HCT116 (cell line): ENCODE data around the gene MSLN. TPM values are rescaled to one million over a fixed set of nuclear protein-coding genes. Genes with fewer than 3 reads are reported as not detected.

Experiments used
- ATAC-seq: fragments of 200-7000 bp; cut with Tn5 transposase; 2 replicates; pipeline ENCODE4 v1.9.1; 2020; ENCODE audit warnings: mild to moderate bottlenecking, moderate library complexity
- BruUV-seq: library from RNA; stranded (reverse); fragments of 400-500 nt; replicated peaks from 2 replicates; lab custom pipeline; 2021; lab: Mats Ljungman, UMichigan
- CTCF ChIA-PET: fragments of 300-600 bp; sonication (Branson Sonifier 250); formaldehyde crosslinking; loops from one replicate; lab custom pipeline; 2021; ENCODE audit warnings: antibody characterized with exemption; lab: Charles Lee
- POLR2A ChIA-PET: fragments of 300-600, 350-600 bp; sonication (Branson Sonifier 250); formaldehyde crosslinking; loops from one replicate; lab custom pipeline; 2021; ENCODE audit warnings: antibody characterized with exemption; lab: Charles Lee
- RAD21 ChIA-PET, 2 experiments: fragments of 300-600 bp; sonication (Branson Sonifier 250); formaldehyde crosslinking; loops; one replicate each; lab custom pipeline; 2023; ENCODE audit warnings: low total read pairs in 2 of 2; ENCODE audit not compliant: uncharacterized antibody in 2 of 2, unreplicated experiment in 2 of 2, low non-redundant PET in 1 of 2; lab: Charles Lee
- DNase-seq: peaks from one replicate; pipeline ENCODE4 v3.0.0-alpha.2; 2010; ENCODE audit warnings: low read depth, low spot score
- H2AFZ ChIP-seq: fragments of 200-600 bp; shearing (Covaris generic), sonication (generic); 2 replicates; pipeline ENCODE4 v1.6.1; 2017; ENCODE audit warnings: low read depth, mixed run types, mixed read lengths, antibody characterized with exemption, low read length; ENCODE audit not compliant: poor library complexity, severe bottlenecking
- H3K27ac ChIP-seq: 2 replicates; pipeline ENCODE4 v1.5.1; 2012; ENCODE audit warnings: low read depth, low read length
- H3K27me3 ChIP-seq: fragments of 200-600 bp; sonication (generic); 2 replicates; pipeline ENCODE4 v1.6.1; 2016; ENCODE audit warnings: mixed run types, low read length, mixed read lengths; ENCODE audit not compliant: insufficient read depth
- H3K36me3 ChIP-seq, 2 experiments: fragments of 200-500 bp in 1 of 2; fragments of 200-600 bp in 1 of 2; sonication (Bioruptor generic) in 1 of 2; sonication (generic) in 1 of 2; 2 replicates each; pipeline versions ENCODE4 v1.5.1 to v1.6.1; 2014 to 2016; ENCODE audit warnings: low read length in 2 of 2, inconsistent platforms in 1 of 2, mixed read lengths in 1 of 2, mixed run types in 1 of 2; ENCODE audit not compliant: insufficient read depth in 2 of 2, control insufficient read depth in 1 of 2
- H3K4me1 ChIP-seq, 2 experiments: fragments of 200-600 bp in 1 of 2; sonication (generic) in 1 of 2; 2 replicates each; pipeline versions ENCODE4 v1.5.1 to v1.6.1; 2012 to 2017; ENCODE audit warnings: low read length in 2 of 2, inconsistent platforms in 1 of 2, mild to moderate bottlenecking in 1 of 2, mixed read lengths in 1 of 2, mixed run types in 1 of 2, moderate library complexity in 1 of 2; ENCODE audit not compliant: insufficient read depth in 2 of 2, control insufficient read depth in 1 of 2
- H3K4me2 ChIP-seq: fragments of 200-600 bp; sonication (generic); 2 replicates; pipeline ENCODE4 v1.6.1; 2017; ENCODE audit warnings: mixed run types, low read length, mixed read lengths
- H3K4me3 ChIP-seq, 2 experiments: fragments of 200-600 bp in 1 of 2; sonication (generic) in 1 of 2; replicated peaks in 1 of 2; 2 replicates each; pipeline ENCODE4 v1.5.1; 2011 to 2016; ENCODE audit warnings: low read length in 2 of 2, control low read depth in 1 of 2, low read depth in 1 of 2, mild to moderate bottlenecking in 1 of 2, mixed read lengths in 1 of 2, mixed run types in 1 of 2
- H3K79me2 ChIP-seq: fragments of 200-600 bp; sonication (generic); 2 replicates; pipeline ENCODE4 v1.6.1; 2017; ENCODE audit warnings: mild to moderate bottlenecking, mixed run types, low read length, moderate library complexity, mixed read lengths; ENCODE audit not compliant: insufficient read depth
- H3K9ac ChIP-seq: fragments of 200-600 bp; sonication (generic); 2 replicates; pipeline ENCODE4 v1.6.1; 2016; ENCODE audit warnings: low read length, mixed read lengths
- H3K9me2 ChIP-seq: fragments of 200-600 bp; sonication (generic), shearing (Covaris generic); 2 replicates; pipeline ENCODE4 v1.6.1; 2017; ENCODE audit warnings: mixed run types, mild to moderate bottlenecking, moderate library complexity; ENCODE audit not compliant: insufficient read depth
- H3K9me3 ChIP-seq, 2 experiments: fragments of 200-500 bp in 1 of 2; fragments of 200-600 bp in 1 of 2; sonication (Bioruptor generic) in 1 of 2; sonication (generic) in 1 of 2; 2 replicates each; pipeline ENCODE4 v1.6.1; 2014 to 2017; ENCODE audit warnings: low read length in 2 of 2, mixed read lengths in 2 of 2, inconsistent platforms in 1 of 2, low read depth in 1 of 2, mild to moderate bottlenecking in 1 of 2, mixed run types in 1 of 2, moderate library complexity in 1 of 2; ENCODE audit not compliant: control insufficient read depth in 1 of 2, insufficient read depth in 1 of 2
- H4K20me1 ChIP-seq: fragments of 200-600 bp; sonication (generic), shearing (Covaris generic); 2 replicates; pipeline ENCODE4 v1.6.1; 2017; ENCODE audit warnings: mixed run types, mild to moderate bottlenecking, moderate library complexity; ENCODE audit not compliant: insufficient read depth
- CBX3 ChIP-seq: IDR thresholded peaks from 2 replicates; pipeline ENCODE4 v1.6.1; 2012; ENCODE audit warnings: low read depth
- CEBPB ChIP-seq: IDR thresholded peaks from 2 replicates; pipeline ENCODE4 v1.6.1; 2012; ENCODE audit warnings: low read depth
- EGR1 ChIP-seq: IDR thresholded peaks from 2 replicates; pipeline ENCODE4 v1.6.1; 2012; ENCODE audit warnings: low read depth
- ELF1 ChIP-seq: IDR thresholded peaks from 2 replicates; pipeline ENCODE4 v1.6.1; 2012; ENCODE audit warnings: low read depth, borderline replicate concordance
- FOSL1 ChIP-seq: IDR thresholded peaks from 2 replicates; pipeline ENCODE4 v1.6.1; 2012; ENCODE audit warnings: low read depth
- MAX ChIP-seq: IDR thresholded peaks from 2 replicates; pipeline ENCODE4 v1.6.1; 2012
- POLR2A ChIP-seq: IDR thresholded peaks from 2 replicates; pipeline ENCODE4 v1.7.0; 2011; ENCODE audit warnings: borderline replicate concordance; ENCODE audit not compliant: insufficient read depth, insufficient read length; ENCODE audit errors: extremely low read depth
- RAD21 ChIP-seq: IDR thresholded peaks from 2 replicates; pipeline ENCODE4 v1.6.1; 2012; ENCODE audit warnings: low read depth, mild to moderate bottlenecking
- REST ChIP-seq: IDR thresholded peaks from 2 replicates; pipeline ENCODE4 v1.6.1; 2012; ENCODE audit warnings: low read depth
- SIN3A ChIP-seq: IDR thresholded peaks from 2 replicates; pipeline ENCODE4 v1.6.1; 2012; ENCODE audit warnings: low read depth
- SP1 ChIP-seq: IDR thresholded peaks from 2 replicates; pipeline ENCODE4 v1.6.1; 2012; ENCODE audit warnings: low read depth
- SRF ChIP-seq: IDR thresholded peaks from 2 replicates; pipeline ENCODE4 v1.6.1; 2012; ENCODE audit warnings: low read depth
- TCF7L2 ChIP-seq: IDR thresholded peaks from 2 replicates; pipeline ENCODE4 v1.7.0; 2011; ENCODE audit warnings: borderline replicate concordance, inconsistent platforms; ENCODE audit not compliant: insufficient read depth, insufficient read length; ENCODE audit errors: extremely low read depth
- YY1 ChIP-seq: IDR thresholded peaks from 2 replicates; pipeline ENCODE4 v1.6.1; 2011; ENCODE audit warnings: low read length, low read depth, moderate library complexity, mild to moderate bottlenecking; ENCODE audit not compliant: insufficient replicate concordance; ENCODE audit errors: extremely low read depth
- ZBTB33 ChIP-seq: IDR thresholded peaks from 2 replicates; pipeline ENCODE4 v1.6.1; 2011; ENCODE audit warnings: mild to moderate bottlenecking, low read length, moderate library complexity; ENCODE audit not compliant: insufficient replicate concordance; ENCODE audit errors: extremely low read depth
- ZFX ChIP-seq: fragments of 450-650 bp; IDR thresholded peaks from 2 replicates; pipeline ENCODE4 v1.6.1; 2017
- intact Hi-C: fragments of 100-400 bp; cut with micrococcal nuclease; formaldehyde crosslinking; loops from 2 replicates; pipeline ENCODE4 v1.10.0; 2022
- total RNA-seq: library from RNA; stranded (reverse); gene quantifications from one replicate; pipeline ENCODE4 v1.2.1, GENCODE V29; 2021; ENCODE audit not compliant: unreplicated experiment

MSLN gene
- total RNA-seq, 1 experiment from 2014 or later, result 40.9 TPM

GRCh38 chr16:746637-747036 lies 13.9 kb upstream of the MSLN start:
- TF ChIP-seq POLR2A (no peak), ELF1 (no peak), CBX3 (no peak), RAD21 (no peak), REST (no peak), EGR1 (no peak), SP1 (no peak), SIN3A (no peak), FOSL1 (no peak), MAX (no peak), SRF (no peak), TCF7L2 (no peak), CEBPB (no peak), ZFX (no peak), YY1 (no peak), ZBTB33 (no peak)
- no TSS peak for BruUV-seq
- H3K27ac ChIP-seq, result no peak overlapping the region
- H3K9me2 ChIP-seq, result no peaks in the 10 kb centered on the region
- no peaks in the 10 kb centered on the region for H4K20me1 ChIP-seq
- no peak overlapping the region for H3K4me2 ChIP-seq
- H3K79me2 ChIP-seq, result no peaks in the 10 kb centered on the region
- H3K4me1 ChIP-seq, result peaks cover 2 to 14% of the 10 kb centered on the region in 2 experiments; a peak in 3 of 4 replicates
- POLR2A ChIA-PET, result no interaction called here
- intact Hi-C loops, result no loop called here
- DNase-seq (no peak), ATAC-seq (no peak)
- RAD21 ChIA-PET, result no interaction called here
- no peak overlapping the region for H2AFZ ChIP-seq
- H3K27me3 ChIP-seq, result no peaks in the 10 kb centered on the region
- H3K9me3 ChIP-seq, result no peaks in the 10 kb centered on the region
- H3K9ac ChIP-seq, result no peak overlapping the region
- CTCF ChIA-PET, result no interaction called here
- no peak overlapping the region for H3K4me3 ChIP-seq
- no peaks in the 10 kb centered on the region for H3K36me3 ChIP-seq
